A673 (cell line): ENCODE results near the gene S100G. TPM values are rescaled to one million over a fixed set of nuclear protein-coding genes. Genes with fewer than 3 reads are reported as not detected.

ENCODE experiments used
- BruUV-seq: library from RNA; stranded (reverse); fragments of 400-500 nt; replicated peaks from 2 replicates; lab custom pipeline; 2021; lab: Mats Ljungman, UMichigan
- CTCF ChIA-PET: fragments of 300-600 bp; sonication (Branson Sonifier 250); formaldehyde crosslinking; loops from one replicate; lab custom pipeline; 2022; ENCODE audit warnings: antibody characterized with exemption; lab: Charles Lee
- POLR2A ChIA-PET: fragments of 300-600 bp; sonication (Branson Sonifier 250); formaldehyde crosslinking; loops from one replicate; lab custom pipeline; 2022; ENCODE audit warnings: antibody characterized with exemption; ENCODE audit not compliant: low non-redundant PET; lab: Charles Lee
- DNase-seq: peaks from one replicate; pipeline ENCODE4 v3.0.0-alpha.2; 2015; ENCODE audit warnings: low spot score
- H3K27ac ChIP-seq: fragments of 200-600 bp; sonication (generic); 2 replicates; pipeline ENCODE4 v1.5.1; 2016; ENCODE audit warnings: mixed run types, low read depth, mild to moderate bottlenecking, mixed read lengths, antibody characterized with exemption, low read length; ENCODE audit not compliant: poor library complexity, severe bottlenecking
- H3K27me3 ChIP-seq: fragments of 200-600 bp; sonication (generic); replicated peaks from 2 replicates; pipeline ENCODE4 v1.6.1; 2017; ENCODE audit warnings: mixed run types, low read depth, mild to moderate bottlenecking, mixed read lengths, antibody characterized with exemption, low read length; ENCODE audit not compliant: insufficient read depth, poor library complexity
- H3K36me3 ChIP-seq: fragments of 200-600 bp; sonication (generic); 2 replicates; pipeline ENCODE4 v1.6.1; 2016; ENCODE audit warnings: mixed run types, mild to moderate bottlenecking, mixed read lengths, antibody characterized with exemption, low read length; ENCODE audit not compliant: insufficient read depth, poor library complexity, severe bottlenecking
- H3K4me1 ChIP-seq: fragments of 200-600 bp; sonication (generic); 2 replicates; pipeline ENCODE4 v1.6.1; 2017; ENCODE audit warnings: mixed run types, mild to moderate bottlenecking, mixed read lengths, antibody characterized with exemption, low read length; ENCODE audit not compliant: insufficient read depth, poor library complexity, severe bottlenecking
- H3K4me3 ChIP-seq: fragments of 200-600 bp; sonication (generic); 2 replicates; pipeline ENCODE4 v1.5.1; 2016; ENCODE audit warnings: low read depth, mixed run types, mild to moderate bottlenecking, mixed read lengths, low read length; ENCODE audit not compliant: poor library complexity, severe bottlenecking
- H3K9me3 ChIP-seq: fragments of 200-600 bp; sonication (generic); 2 replicates; pipeline ENCODE4 v1.6.1; 2016; ENCODE audit warnings: mixed run types, low read depth, mild to moderate bottlenecking, mixed read lengths, antibody characterized with exemption, low read length; ENCODE audit not compliant: poor library complexity, severe bottlenecking
- EZH2 ChIP-seq: fragments of 200-600 bp; sonication (generic); IDR thresholded peaks from 2 replicates; pipeline ENCODE4 v1.6.1; 2017; ENCODE audit warnings: borderline replicate concordance, low read depth, mild to moderate bottlenecking, mixed read lengths, antibody characterized with exemption, low read length; ENCODE audit not compliant: poor library complexity, severe bottlenecking
- intact Hi-C: fragments of 100-400 bp; cut with micrococcal nuclease; formaldehyde crosslinking; loops from one replicate; pipeline ENCODE4 v1.10.0; 2022; ENCODE audit not compliant: unreplicated experiment
- total RNA-seq: library from RNA; stranded (reverse); gene quantifications from 2 replicates; pipeline ENCODE4 v1.2.3, GENCODE V29; 2021
- TF ChIP-seq, protein P1 (sequence below): fragments of 300-800, 200-600 bp; sonication (generic); conservative IDR thresholded peaks from 2 replicates; pipeline ENCODE4 v1.5.1; 2017; ENCODE audit warnings: low read depth, mild to moderate bottlenecking, antibody characterized with exemption, low read length, moderate library complexity, mixed read lengths

Gene S100G
- total RNA-seq, 1 experiment from 2014 or later, result not detected

DNA sequence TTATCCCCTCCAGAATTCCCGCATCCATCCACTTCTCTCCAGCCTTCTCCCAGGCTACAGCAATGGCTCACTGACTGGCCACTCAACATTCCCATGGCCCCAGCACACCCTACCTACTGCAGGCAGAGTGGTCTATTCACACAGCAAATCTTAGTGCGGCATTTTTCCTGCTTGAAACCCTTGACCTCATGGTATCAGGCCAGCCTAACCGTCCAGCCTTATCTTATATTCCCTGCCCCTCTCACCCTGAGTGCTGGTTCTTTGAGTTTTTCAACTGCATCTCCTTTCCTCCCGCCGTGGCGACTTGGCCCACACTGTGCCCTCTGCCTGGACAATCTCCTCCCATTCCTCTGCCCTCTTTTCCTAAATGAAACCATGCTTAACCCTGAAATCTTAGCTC lies 10.0 kb upstream of the S100G start:
- intact Hi-C loops, result no loop called here
- no TSS peak for BruUV-seq
- Histone ChIP-seq H3K4me1 (peaks cover under 1% of the 10 kb centered on the region), H3K9me3 (no peaks in the 10 kb centered on the region), H3K36me3 (no peaks in the 10 kb centered on the region), H3K27ac (no peak overlapping the region), H3K4me3 (no peak overlapping the region), H3K27me3 (peaks cover 3% of the 10 kb centered on the region)
- ChIA-PET CTCF (no interaction called here), POLR2A (no interaction called here)
- DNase-seq, result no peak
- TF ChIP-seq, protein P1, sequence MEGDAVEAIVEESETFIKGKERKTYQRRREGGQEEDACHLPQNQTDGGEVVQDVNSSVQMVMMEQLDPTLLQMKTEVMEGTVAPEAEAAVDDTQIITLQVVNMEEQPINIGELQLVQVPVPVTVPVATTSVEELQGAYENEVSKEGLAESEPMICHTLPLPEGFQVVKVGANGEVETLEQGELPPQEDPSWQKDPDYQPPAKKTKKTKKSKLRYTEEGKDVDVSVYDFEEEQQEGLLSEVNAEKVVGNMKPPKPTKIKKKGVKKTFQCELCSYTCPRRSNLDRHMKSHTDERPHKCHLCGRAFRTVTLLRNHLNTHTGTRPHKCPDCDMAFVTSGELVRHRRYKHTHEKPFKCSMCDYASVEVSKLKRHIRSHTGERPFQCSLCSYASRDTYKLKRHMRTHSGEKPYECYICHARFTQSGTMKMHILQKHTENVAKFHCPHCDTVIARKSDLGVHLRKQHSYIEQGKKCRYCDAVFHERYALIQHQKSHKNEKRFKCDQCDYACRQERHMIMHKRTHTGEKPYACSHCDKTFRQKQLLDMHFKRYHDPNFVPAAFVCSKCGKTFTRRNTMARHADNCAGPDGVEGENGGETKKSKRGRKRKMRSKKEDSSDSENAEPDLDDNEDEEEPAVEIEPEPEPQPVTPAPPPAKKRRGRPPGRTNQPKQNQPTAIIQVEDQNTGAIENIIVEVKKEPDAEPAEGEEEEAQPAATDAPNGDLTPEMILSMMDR, result no peak
- no peak for TF ChIP-seq EZH2

DNA sequence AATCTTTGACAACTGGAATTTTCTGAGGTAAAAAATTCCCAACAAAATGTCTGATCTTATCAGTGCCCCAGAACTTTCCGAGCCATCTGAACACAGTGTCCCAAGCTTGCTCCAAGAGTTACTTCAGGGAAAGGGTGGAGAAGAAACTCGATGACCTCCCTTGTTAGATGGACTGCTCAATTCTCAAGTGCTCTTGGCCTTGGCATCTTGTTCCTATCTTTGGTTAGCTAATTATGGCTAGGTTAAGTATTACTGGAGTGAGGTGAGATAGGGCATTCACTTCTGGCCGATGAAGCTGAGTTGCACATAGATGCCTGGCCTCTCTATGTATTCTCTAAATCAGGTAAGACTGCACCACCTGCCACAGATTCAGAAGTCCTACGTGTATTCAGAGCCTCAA lies 9.1 kb upstream of the S100G start:
- Histone ChIP-seq H3K36me3 (no peaks in the 10 kb centered on the region), H3K9me3 (no peaks in the 10 kb centered on the region), H3K27ac (no peak overlapping the region), H3K4me3 (no peak overlapping the region), H3K27me3 (peaks cover 3% of the 10 kb centered on the region), H3K4me1 (no peaks in the 10 kb centered on the region)
- ChIA-PET CTCF (no interaction called here), POLR2A (no interaction called here)
- intact Hi-C loops, result no loop called here
- BruUV-seq, result no TSS peak
- no peak for DNase-seq
- no peak for TF ChIP-seq EZH2

DNA sequence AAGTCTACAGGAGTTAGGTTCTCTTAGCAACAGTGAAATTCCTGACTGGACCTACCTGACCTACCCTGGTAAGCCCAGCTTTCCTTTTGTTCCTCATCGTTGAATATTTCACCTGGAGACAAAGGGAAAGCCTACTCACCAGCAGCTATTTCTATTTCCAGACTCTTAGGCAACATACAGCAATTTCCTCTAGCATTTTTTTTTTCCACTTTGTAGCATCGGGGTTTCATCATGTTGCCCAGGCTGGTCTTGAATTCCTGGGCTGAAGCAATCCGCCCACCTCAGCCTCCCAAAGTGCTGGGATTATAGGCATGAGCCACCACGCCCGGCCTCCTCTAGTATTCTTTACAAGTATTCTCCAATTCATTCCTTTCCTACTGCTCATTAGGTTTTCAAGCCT lies 6.8 kb upstream of the S100G start:
- Histone ChIP-seq H3K9me3 (no peaks in the 10 kb centered on the region), H3K27ac (no peak overlapping the region), H3K4me1 (no peaks in the 10 kb centered on the region), H3K27me3 (peaks cover 3% of the 10 kb centered on the region), H3K36me3 (no peaks in the 10 kb centered on the region), H3K4me3 (no peak overlapping the region)
- CTCF ChIA-PET, result interaction anchor here (0.5 kb wide), 1 partner anchor 80 kb away, joined by 3 read pairs; no protein-coding TSS in a partner anchor
- no TSS peak for BruUV-seq
- DNase-seq, result no peak
- intact Hi-C loops, result no loop called here
- TF ChIP-seq, protein P1, result no peak
- no peak for TF ChIP-seq EZH2
- POLR2A ChIA-PET, result no interaction called here
